PC-9 (cell line): ENCODE results near the gene SGMS1. TPM values are rescaled to one million over a fixed set of nuclear protein-coding genes. Genes with fewer than 3 reads are reported as not detected.

Experiments
- BruUV-seq: library from RNA; stranded (reverse); fragments of 400-500 nt; replicated peaks from 2 replicates; lab custom pipeline; 2021; lab: Mats Ljungman, UMichigan
- CTCF ChIA-PET: fragments of 300-600 bp; sonication (Branson Sonifier 250); formaldehyde crosslinking; loops from one replicate; lab custom pipeline; 2022; ENCODE audit warnings: antibody characterized with exemption; lab: Charles Lee
- POLR2A ChIA-PET: fragments of 300-600 bp; sonication (Branson Sonifier 250); formaldehyde crosslinking; loops from one replicate; lab custom pipeline; 2022; ENCODE audit warnings: antibody characterized with exemption; ENCODE audit not compliant: unreplicated experiment; lab: Charles Lee
- DNase-seq, 2 experiments: peaks; one replicate each; pipeline versions ENCODE4 v3.0.0 to v3.0.0-alpha.2; 2015 to 2022; ENCODE audit warnings: mixed read lengths in 1 of 2
- H2AFZ ChIP-seq: fragments of 200-600 bp; sonication (generic); 2 replicates; pipeline ENCODE4 v1.8.1; 2017; ENCODE audit warnings: antibody characterized with exemption
- H3F3A ChIP-seq: fragments of 200-600 bp; sonication (generic); 2 replicates; pipeline ENCODE4 v1.8.1; 2017; ENCODE audit warnings: antibody characterized with exemption, mild to moderate bottlenecking, low read depth; ENCODE audit not compliant: insufficient read depth
- H3K27ac ChIP-seq: fragments of 200-600 bp; sonication (generic); 2 replicates; pipeline ENCODE4 v1.6.1; 2016; ENCODE audit warnings: mixed run types
- H3K27me3 ChIP-seq: fragments of 200-600 bp; sonication (generic); 2 replicates; pipeline ENCODE4 v1.6.1; 2016; ENCODE audit warnings: low read depth, mixed run types; ENCODE audit not compliant: insufficient read depth
- H3K36me3 ChIP-seq: fragments of 200-600 bp; sonication (generic); 2 replicates; pipeline ENCODE4 v1.6.1; 2016; ENCODE audit warnings: low read depth, mixed run types
- H3K4me1 ChIP-seq: fragments of 200-600 bp; sonication (generic); replicated peaks from 2 replicates; pipeline ENCODE4 v1.6.1; 2016; ENCODE audit warnings: mixed run types; ENCODE audit not compliant: insufficient read depth
- H3K4me2 ChIP-seq: fragments of 200-600 bp; sonication (generic); 2 replicates; pipeline ENCODE4 v1.6.1; 2017; ENCODE audit warnings: mixed run types
- H3K4me3 ChIP-seq: fragments of 200-600 bp; sonication (generic); 2 replicates; pipeline ENCODE4 v1.6.1; 2016; ENCODE audit warnings: mixed run types
- H3K79me2 ChIP-seq: fragments of 200-600 bp; sonication (generic); 2 replicates; pipeline ENCODE4 v1.6.1; 2017; ENCODE audit warnings: low read depth, mixed run types
- H3K9me2 ChIP-seq: fragments of 200-600 bp; sonication (generic); 2 replicates; pipeline ENCODE4 v1.8.1; 2017; ENCODE audit warnings: mild to moderate bottlenecking; ENCODE audit not compliant: insufficient read depth
- H3K9me3 ChIP-seq: fragments of 200-600 bp; sonication (generic); 2 replicates; pipeline ENCODE4 v1.8.1; 2016; ENCODE audit warnings: low read depth; ENCODE audit not compliant: insufficient read depth
- H4K20me1 ChIP-seq: fragments of 200-600 bp; sonication (generic); 2 replicates; pipeline ENCODE4 v1.8.1; 2017; ENCODE audit not compliant: insufficient read depth
- EZH2 ChIP-seq: fragments of 200-600 bp; sonication (generic); IDR thresholded peaks from 2 replicates; pipeline ENCODE4 v1.8.0; 2017; ENCODE audit warnings: antibody characterized with exemption, low read depth
- intact Hi-C: fragments of 100-400 bp; cut with micrococcal nuclease; formaldehyde crosslinking; loops from one replicate; pipeline ENCODE4 v1.10.0; 2022; ENCODE audit not compliant: unreplicated experiment
- total RNA-seq: library from RNA; stranded (reverse); gene quantifications from 2 replicates; pipeline ENCODE4 v1.2.3, GENCODE V29; 2021
- TF ChIP-seq, protein P1 (sequence below): fragments of 200-600 bp; sonication (generic); conservative IDR thresholded peaks from 2 replicates; pipeline ENCODE4 v1.6.1; 2017; ENCODE audit warnings: mixed run types, antibody characterized with exemption, mild to moderate bottlenecking, moderate library complexity

Gene SGMS1
- total RNA-seq, 1 experiment from 2014 or later = 35.0 TPM

DNA sequence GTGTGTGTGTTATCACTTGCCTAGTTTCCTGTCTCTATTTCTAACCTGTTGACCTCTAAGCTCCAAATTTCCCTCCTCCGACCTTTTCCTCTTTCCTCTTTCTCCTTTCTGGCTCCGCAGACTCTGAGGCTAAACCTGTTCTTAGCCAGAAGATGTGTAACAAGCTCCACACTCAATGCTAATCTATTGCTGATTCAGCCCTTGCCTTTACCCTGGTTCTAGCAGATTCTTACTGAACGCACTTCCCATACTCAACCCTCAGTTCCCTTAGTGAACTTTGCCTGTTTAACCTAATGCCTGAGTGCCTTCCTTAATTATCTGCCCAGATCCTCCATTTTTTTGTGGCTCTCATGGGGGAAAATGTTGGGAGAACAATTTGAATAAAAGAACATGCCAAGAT lies 30.0 kb upstream of the SGMS1 start:
- BruUV-seq = no TSS peak
- POLR2A ChIA-PET = no interaction called here

DNA sequence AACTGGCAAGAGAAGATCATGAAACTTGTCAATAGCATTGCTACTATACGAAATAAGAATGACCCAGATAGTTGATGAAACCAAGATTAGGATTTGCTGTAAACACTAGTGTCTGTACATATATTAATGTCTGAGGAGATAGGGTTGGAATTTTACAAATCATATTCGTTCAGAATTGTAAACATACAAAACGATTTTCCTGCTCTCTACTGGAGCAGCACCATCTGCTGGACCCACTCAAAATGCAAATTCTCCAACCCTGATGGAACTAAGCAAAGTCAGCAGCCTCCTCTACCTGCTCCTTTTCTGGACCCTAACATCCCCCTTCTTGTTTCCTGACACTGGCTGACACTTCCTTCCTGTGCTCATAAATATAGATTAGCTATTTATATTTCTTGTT lies 29.4 kb upstream of the SGMS1 start:
- Histone ChIP-seq H3K27me3 (no peaks in the 10 kb centered on the region), H3F3A (no peaks in the 10 kb centered on the region), H4K20me1 (no peaks in the 10 kb centered on the region), H3K9me3 (no peaks in the 10 kb centered on the region), H3K79me2 (no peaks in the 10 kb centered on the region), H3K4me1 (no peaks in the 10 kb centered on the region), H3K4me3 (no peak overlapping the region), H3K36me3 (no peaks in the 10 kb centered on the region), H2AFZ (no peak overlapping the region), H3K4me2 (no peak overlapping the region), H3K9me2 (no peaks in the 10 kb centered on the region), H3K27ac (no peak overlapping the region)
- BruUV-seq = no TSS peak
- intact Hi-C loops = no loop called here
- ChIA-PET POLR2A (no interaction called here), CTCF (interaction anchor here (0.7 kb wide), 1 partner anchor 1445 kb away, joined by 8 read pairs; no protein-coding TSS in a partner anchor)
- no peak for DNase-seq
- TF ChIP-seq, protein P1, sequence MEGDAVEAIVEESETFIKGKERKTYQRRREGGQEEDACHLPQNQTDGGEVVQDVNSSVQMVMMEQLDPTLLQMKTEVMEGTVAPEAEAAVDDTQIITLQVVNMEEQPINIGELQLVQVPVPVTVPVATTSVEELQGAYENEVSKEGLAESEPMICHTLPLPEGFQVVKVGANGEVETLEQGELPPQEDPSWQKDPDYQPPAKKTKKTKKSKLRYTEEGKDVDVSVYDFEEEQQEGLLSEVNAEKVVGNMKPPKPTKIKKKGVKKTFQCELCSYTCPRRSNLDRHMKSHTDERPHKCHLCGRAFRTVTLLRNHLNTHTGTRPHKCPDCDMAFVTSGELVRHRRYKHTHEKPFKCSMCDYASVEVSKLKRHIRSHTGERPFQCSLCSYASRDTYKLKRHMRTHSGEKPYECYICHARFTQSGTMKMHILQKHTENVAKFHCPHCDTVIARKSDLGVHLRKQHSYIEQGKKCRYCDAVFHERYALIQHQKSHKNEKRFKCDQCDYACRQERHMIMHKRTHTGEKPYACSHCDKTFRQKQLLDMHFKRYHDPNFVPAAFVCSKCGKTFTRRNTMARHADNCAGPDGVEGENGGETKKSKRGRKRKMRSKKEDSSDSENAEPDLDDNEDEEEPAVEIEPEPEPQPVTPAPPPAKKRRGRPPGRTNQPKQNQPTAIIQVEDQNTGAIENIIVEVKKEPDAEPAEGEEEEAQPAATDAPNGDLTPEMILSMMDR = peak; percentile 43; the same call in 1 of the 2 replicates
- no peak for TF ChIP-seq EZH2

More for the DNA sequence above, 30.0 kb upstream of the SGMS1 start:
- no peak for DNase-seq
- intact Hi-C loops = no loop called here
- Histone ChIP-seq H3K27ac (no peak overlapping the region), H3K36me3 (no peaks in the 10 kb centered on the region), H4K20me1 (no peaks in the 10 kb centered on the region), H3K4me3 (no peak overlapping the region), H2AFZ (no peak overlapping the region), H3F3A (no peaks in the 10 kb centered on the region), H3K9me3 (no peaks in the 10 kb centered on the region), H3K4me1 (no peaks in the 10 kb centered on the region), H3K9me2 (no peaks in the 10 kb centered on the region), H3K27me3 (no peaks in the 10 kb centered on the region), H3K79me2 (no peaks in the 10 kb centered on the region), H3K4me2 (no peak overlapping the region)
- TF ChIP-seq, protein P1 = no peak
- CTCF ChIA-PET = interaction anchor here (0.6 to 0.7 kb wide), 2 partner anchors 29 to 1444 kb away, joined by 4 to 8 read pairs; no protein-coding TSS in a partner anchor

DNA sequence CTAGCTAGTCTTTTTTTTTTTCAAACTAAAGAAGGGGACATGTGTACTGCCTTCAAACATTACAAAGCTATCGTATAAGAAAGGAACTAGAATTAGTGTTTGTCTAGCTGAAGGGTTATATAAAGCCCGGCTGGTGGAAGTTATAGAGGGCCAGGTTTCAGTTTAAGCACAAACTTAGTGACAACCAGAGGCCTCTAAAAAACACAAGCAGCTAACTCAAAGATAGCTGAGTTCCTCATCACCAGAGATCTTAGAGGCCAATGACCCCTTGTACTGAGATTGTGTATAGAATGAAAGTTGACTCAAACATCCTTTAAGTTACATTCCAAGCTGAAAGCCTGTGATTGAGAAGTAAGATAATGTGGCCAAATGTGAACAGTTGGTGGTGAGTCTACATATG lies 28.1 kb upstream of the SGMS1 start:
- intact Hi-C loops = no loop called here

More for the DNA sequence above, 28.1 kb upstream of the SGMS1 start:
- Histone ChIP-seq H3K27ac (no peak overlapping the region), H2AFZ (no peak overlapping the region), H3K9me2 (no peaks in the 10 kb centered on the region), H3K4me2 (no peak overlapping the region), H3F3A (no peaks in the 10 kb centered on the region), H3K4me1 (no peaks in the 10 kb centered on the region), H3K27me3 (no peaks in the 10 kb centered on the region), H3K9me3 (no peaks in the 10 kb centered on the region), H3K79me2 (no peaks in the 10 kb centered on the region), H3K36me3 (no peaks in the 10 kb centered on the region), H3K4me3 (no peak overlapping the region), H4K20me1 (no peaks in the 10 kb centered on the region)
- CTCF ChIA-PET = no interaction called here
- POLR2A ChIA-PET = no interaction called here
- TF ChIP-seq, protein P1 = no peak
- TF ChIP-seq EZH2 = no peak
- BruUV-seq = no TSS peak
- no peak for DNase-seq
